Mucosa of descending colon (tissue), 3 donors: ENCODE results near the gene C10orf67. TPM values are rescaled to one million over a fixed set of nuclear protein-coding genes. Genes with fewer than 3 reads are reported as not detected.

ENCODE experiments used
- ATAC-seq: fragments of 200-7000 bp; cut with Tn5 transposase; one replicate; pipeline ENCODE4 v1.9.1; 2020; ENCODE audit warnings: mild to moderate bottlenecking, moderate library complexity
- DNase-seq, 3 donors: peaks; one replicate each; pipeline ENCODE4 v3.0.0-alpha.2; 2020
- H3K36me3 ChIP-seq: fragments of 200-600 bp; one replicate; pipeline ENCODE4 v1.8.0; 2021; ENCODE audit warnings: low read depth, mild to moderate bottlenecking
- H3K4me1 ChIP-seq: fragments of 200-600 bp; one replicate; pipeline ENCODE4 v1.8.0; 2021; ENCODE audit warnings: low read depth, mild to moderate bottlenecking
- H3K4me3 ChIP-seq: fragments of 200-600 bp; one replicate; pipeline ENCODE4 v1.8.0; 2021; ENCODE audit warnings: mild to moderate bottlenecking
- H3K9me3 ChIP-seq: fragments of 200-600 bp; one replicate; pipeline ENCODE4 v1.8.0; 2021; ENCODE audit warnings: mild to moderate bottlenecking
- CTCF ChIP-seq: fragments of 200-600 bp; IDR thresholded peaks from one replicate; pipeline ENCODE4 v1.8.0; 2022; ENCODE audit warnings: antibody characterized with exemption, mild to moderate bottlenecking
- intact Hi-C, 2 donors: fragments of 100-400 bp; cut with DNase I in 1 of 2; cut with micrococcal nuclease in 1 of 2; formaldehyde crosslinking; loops; one replicate each; pipeline versions ENCODE4 v1.11.0 to v1.11.1; 2022; cut with DNase I, micrococcal nuclease
- total RNA-seq, 3 donors: library from RNA; stranded (reverse); fragmentation: NEBNext Ultra II Directional in 2 of 3; extraction: Animal tissue kit (Norgen Biotek cat#: 25700) in 2 of 3; gene quantifications; one replicate each; pipeline versions ENCODE4 v1.2.1 to v1.2.4, GENCODE V29; 2021 to 2023
- donor health status: DM: no; HTN: no; CAD: no; lungs with moderate emphysema.
- donor health status: DM: no; HTN: no; CAD: no.
- donor health status: DM: no; HTN: yes; CAD: no.

C10orf67 gene
- total RNA-seq, 3 donors from 2014 or later = not detected

GRCh38 chr10:23171232-23171876, 173.2 kb downstream of the C10orf67 start:
- Histone ChIP-seq H3K4me3 (no peak overlapping the region), H3K9me3 (no peaks in the 10 kb centered on the region), H3K4me1 (no peaks in the 10 kb centered on the region), H3K36me3 (no peaks in the 10 kb centered on the region)
- no peak for ATAC-seq
- DNase-seq = peak in 1 of 3 donors; percentile 28
- TF ChIP-seq CTCF = no peak
- intact Hi-C loops = no loop called here

- peak in 1 of 3 donors; percentile 62 for DNase-seq
- H3K4me1 ChIP-seq = peaks cover 2% of the 10 kb centered on the region
- no peaks in the 10 kb centered on the region for H3K9me3 ChIP-seq
- peak; percentile 78 for ATAC-seq
- TF ChIP-seq CTCF = peak; percentile 55
- intact Hi-C loops = no loop called here
- H3K4me3 ChIP-seq = no peak overlapping the region
- H3K36me3 ChIP-seq = no peaks in the 10 kb centered on the region
Measured at GRCh38 chr10:23158370-23158769, 186.2 kb downstream of the C10orf67 start.

- DNase-seq = peak in 1 of 3 donors; percentile 18
- ATAC-seq = peak; percentile 56
- intact Hi-C loops = no loop called here
- no peaks in the 10 kb centered on the region for H3K9me3 ChIP-seq
- peaks cover 2% of the 10 kb centered on the region for H3K4me1 ChIP-seq
- no peaks in the 10 kb centered on the region for H3K36me3 ChIP-seq
- no peak for TF ChIP-seq CTCF
- H3K4me3 ChIP-seq = no peak overlapping the region
Measured at GRCh38 chr10:23157691-23158369, 186.8 kb downstream of the C10orf67 start.

GRCh38 chr10:23157239-23157681, 187.3 kb downstream of the C10orf67 start:
- DNase-seq = no peak
- no peak overlapping the region for H3K4me3 ChIP-seq
- intact Hi-C loops = no loop called here
- H3K36me3 ChIP-seq = no peaks in the 10 kb centered on the region
- no peaks in the 10 kb centered on the region for H3K9me3 ChIP-seq
- no peak for ATAC-seq
- TF ChIP-seq CTCF = no peak
- H3K4me1 ChIP-seq = peaks cover 2% of the 10 kb centered on the region

GRCh38 chr10:23156447-23157150, 188.0 kb downstream of the C10orf67 start:
- Histone ChIP-seq H3K4me3 (no peak overlapping the region), H3K4me1 (peaks cover 2% of the 10 kb centered on the region), H3K9me3 (no peaks in the 10 kb centered on the region), H3K36me3 (no peaks in the 10 kb centered on the region)
- ATAC-seq = no peak
- intact Hi-C loops = no loop called here
- TF ChIP-seq CTCF = no peak
- DNase-seq = no peak
